Mucosa of stomach (tissue), 1 donor: Measurements from ENCODE around the gene C1orf210.

ENCODE experiments used
- H3K27me3 ChIP-seq: one replicate; pipeline ENCODE4 v1.7.0; 2013; ENCODE audit warnings: mild to moderate bottlenecking, low read length; ENCODE audit not compliant: control insufficient read depth, insufficient read depth
- H3K36me3 ChIP-seq: one replicate; pipeline ENCODE4 v1.7.0; 2013; ENCODE audit warnings: low read length; ENCODE audit not compliant: control insufficient read depth, insufficient read depth
- H3K4me1 ChIP-seq: one replicate; pipeline ENCODE4 v1.7.0; 2013; ENCODE audit warnings: mild to moderate bottlenecking, low read length; ENCODE audit not compliant: control insufficient read depth, insufficient read depth
- H3K4me3 ChIP-seq: one replicate; pipeline ENCODE4 v1.7.0; 2013; ENCODE audit warnings: low read length
- H3K9ac ChIP-seq: one replicate; pipeline ENCODE4 v1.7.0; 2013; ENCODE audit warnings: mild to moderate bottlenecking, low read length, moderate library complexity
- H3K9me3 ChIP-seq: one replicate; pipeline ENCODE4 v1.7.0; 2013; ENCODE audit warnings: mild to moderate bottlenecking, low read length, moderate library complexity; ENCODE audit not compliant: control insufficient read depth
- donor health status: Pancreatic carcinoma.

The C1orf210 gene

DNA sequence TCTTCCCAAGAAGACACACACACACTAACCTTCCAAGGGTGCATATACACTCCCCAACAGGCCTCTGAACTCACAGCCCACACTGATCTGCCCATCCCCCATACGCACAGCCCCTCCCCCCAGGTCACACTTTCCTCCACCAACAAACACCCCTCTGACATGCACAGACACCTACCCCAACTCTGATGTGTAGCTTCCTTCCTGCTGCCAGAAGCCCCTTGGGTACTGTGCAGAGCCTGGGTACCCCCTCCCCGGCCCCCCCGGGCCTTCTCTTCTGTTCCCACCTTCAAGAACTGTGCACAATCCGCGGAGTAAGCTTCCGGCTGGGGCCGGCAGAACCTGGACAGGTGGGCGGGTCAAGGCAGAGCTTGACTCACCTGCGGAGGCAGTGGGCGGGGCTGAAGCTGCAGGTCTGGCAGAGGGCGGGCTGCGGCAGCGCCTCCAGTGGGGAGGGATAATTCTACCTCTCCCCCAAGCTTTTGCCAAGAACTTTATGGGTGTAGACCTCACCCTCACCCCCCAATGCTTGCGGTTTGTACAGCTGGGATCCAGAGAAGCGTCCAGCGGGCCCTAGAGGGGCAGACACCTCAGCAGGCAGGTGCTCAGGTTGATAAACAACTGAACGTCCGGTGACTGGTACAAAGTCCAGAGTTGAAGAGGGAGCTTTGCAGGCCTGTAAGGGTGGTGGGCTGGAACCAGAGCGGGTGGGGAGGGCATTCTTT is at the start of gene C1orf210:
Gene C1orf210 (minus strand): TSS at position 313 of the 722 bp plus-strand sequence. CDS start 2,311 bp downstream, outside the sequence.
- H3K4me3 ChIP-seq = peak within 1 kb of the TSS; percentile 96
- H3K36me3 ChIP-seq = no peaks in the 10 kb centered on the region
- H3K27me3 ChIP-seq = peaks cover 6% of the 10 kb centered on the region
- peaks cover 42% of the 10 kb centered on the region for H3K4me1 ChIP-seq
- no peaks in the 10 kb centered on the region for H3K9me3 ChIP-seq
- H3K9ac ChIP-seq = peak within 1 kb of the TSS; percentile 84

DNA sequence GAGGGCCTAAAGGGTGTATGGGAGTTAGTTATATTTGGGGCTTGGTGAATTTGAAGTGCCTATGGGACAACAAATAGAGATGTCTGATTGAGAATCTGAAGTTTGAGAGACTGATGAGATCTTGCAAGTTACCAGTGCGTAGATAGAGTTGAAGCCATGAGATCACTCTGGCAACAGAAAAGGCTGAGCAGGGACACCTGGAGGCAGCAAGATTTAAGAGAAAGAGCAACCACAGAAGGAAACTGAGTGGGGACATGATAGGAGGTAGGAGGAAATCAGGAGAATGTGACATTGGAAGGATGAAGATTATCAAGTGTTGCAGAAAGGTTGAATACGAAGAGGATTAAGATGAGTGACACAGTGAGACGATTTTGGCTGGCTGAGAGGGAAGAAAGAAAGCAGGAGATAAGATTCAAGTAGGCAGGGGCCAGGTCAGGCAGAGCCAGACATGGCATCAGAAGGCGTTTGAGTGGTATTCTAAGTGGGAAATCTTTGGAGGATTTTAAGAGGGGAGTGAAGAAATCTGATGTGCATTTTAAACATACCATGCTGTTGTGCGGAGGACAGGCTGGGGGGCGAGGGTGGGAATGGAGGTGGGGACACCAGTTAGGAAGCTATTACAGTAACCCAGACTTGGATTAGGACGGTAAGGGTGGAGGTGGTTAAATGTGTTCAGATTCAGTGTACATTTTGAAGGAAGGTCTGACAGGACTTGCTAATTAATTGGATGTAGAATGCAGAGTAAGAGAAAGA is 49.2 kb upstream of the C1orf210 start:
- no peaks in the 10 kb centered on the region for H3K27me3 ChIP-seq
- H3K36me3 ChIP-seq = no peaks in the 10 kb centered on the region
- H3K4me1 ChIP-seq = peaks cover 13% of the 10 kb centered on the region
- no peak overlapping the region for H3K9ac ChIP-seq
- no peaks in the 10 kb centered on the region for H3K9me3 ChIP-seq
- no peak overlapping the region for H3K4me3 ChIP-seq

DNA sequence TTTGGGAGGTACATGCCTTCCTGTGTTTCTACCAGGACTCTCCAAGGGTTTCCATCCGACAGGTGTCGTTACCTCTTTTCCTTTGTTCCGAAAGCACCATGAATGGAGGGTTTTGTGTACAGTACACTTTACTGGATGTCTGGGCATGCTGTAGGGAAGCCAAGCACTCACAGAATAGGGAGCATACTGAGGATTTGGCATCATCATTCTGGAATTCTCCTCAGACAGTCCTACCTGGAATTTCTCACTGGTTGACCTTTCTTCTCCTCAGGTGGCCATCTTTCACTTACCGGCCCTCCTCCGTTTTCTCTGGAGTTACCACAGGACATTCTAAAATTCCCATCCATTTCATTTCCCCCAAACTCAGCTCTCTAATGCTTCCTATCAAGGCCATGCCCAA is 46.3 kb upstream of the C1orf210 start:
- Histone ChIP-seq H3K4me3 (no peak overlapping the region), H3K9me3 (no peaks in the 10 kb centered on the region), H3K4me1 (peaks cover 21% of the 10 kb centered on the region), H3K9ac (no peak overlapping the region), H3K36me3 (no peaks in the 10 kb centered on the region), H3K27me3 (no peaks in the 10 kb centered on the region)

DNA sequence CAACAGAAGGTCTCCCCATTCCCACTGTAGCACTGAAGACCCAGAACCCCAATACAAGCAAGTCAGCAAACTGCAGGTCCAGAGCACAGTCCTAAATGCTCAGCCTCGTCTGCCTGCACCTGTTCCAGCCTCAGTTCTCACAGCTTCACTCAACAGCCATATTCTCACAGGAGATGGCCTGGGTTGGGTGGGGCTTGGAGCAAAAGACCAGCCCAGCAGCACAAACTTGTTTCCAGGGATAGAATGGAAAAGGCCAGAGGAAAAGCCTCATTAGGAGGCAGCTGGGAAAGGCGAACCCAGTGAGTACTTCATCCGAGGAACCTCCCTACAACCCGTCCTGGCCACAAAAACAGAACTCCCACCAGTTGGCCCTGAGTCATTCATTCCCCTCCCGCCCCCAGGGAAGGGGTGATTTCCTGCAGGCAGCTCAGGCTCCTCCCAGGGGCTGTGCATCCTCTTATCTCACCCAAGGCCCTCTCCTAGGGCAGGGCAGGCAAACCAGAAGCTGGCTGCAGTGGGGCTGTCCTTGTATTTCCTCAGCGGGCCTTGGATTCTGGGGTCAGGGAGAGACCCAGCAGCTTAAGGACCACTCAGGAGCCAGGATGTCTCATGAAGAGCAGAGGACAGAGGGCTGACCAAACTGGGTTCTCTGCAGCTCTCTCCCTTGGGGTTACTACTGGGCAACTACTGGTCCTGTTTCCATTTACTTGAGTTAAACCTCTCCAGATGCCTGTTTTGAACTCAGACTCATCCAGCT is 44.8 kb upstream of the C1orf210 start:
- no peak overlapping the region for H3K9ac ChIP-seq
- H3K9me3 ChIP-seq = no peaks in the 10 kb centered on the region
- H3K4me3 ChIP-seq = no peak overlapping the region
- no peaks in the 10 kb centered on the region for H3K36me3 ChIP-seq
- no peaks in the 10 kb centered on the region for H3K27me3 ChIP-seq
- peaks cover 21% of the 10 kb centered on the region for H3K4me1 ChIP-seq

DNA sequence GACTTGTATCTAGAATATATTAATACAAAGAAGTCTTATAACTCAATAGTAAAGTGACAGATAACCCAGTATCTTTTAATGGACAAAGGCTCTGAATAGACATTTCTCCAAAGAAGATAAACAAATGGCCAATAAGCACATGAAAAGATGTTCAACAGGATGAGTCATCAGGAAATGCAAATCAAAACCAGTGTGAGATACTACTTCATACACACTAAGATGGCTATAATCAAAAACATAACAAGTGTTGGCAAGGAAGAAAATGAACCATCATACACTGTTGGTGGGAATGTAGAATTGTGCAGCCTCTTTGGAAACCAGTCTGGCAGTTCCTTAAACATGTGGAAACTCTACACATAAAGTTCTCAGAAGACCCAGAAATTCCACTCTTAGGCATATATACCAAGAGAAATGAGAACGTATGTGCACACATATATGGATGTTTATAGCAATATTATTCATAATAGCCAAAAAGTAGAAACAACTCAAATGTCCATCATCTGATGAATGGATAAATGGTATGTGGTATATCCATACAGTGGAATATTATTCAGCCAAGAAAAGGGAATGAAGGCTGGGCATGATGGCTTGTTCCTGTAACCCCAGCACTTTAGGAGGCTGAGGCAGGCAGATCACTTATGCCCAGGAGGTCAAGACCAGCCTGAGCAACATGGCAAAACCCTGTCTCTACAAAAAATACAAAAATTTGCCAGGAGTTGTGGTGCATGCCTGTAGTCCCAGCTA is 42.3 kb upstream of the C1orf210 start:
- Histone ChIP-seq H3K4me3 (no peak overlapping the region), H3K9ac (no peak overlapping the region), H3K36me3 (no peaks in the 10 kb centered on the region), H3K27me3 (no peaks in the 10 kb centered on the region), H3K9me3 (no peaks in the 10 kb centered on the region), H3K4me1 (peaks cover 21% of the 10 kb centered on the region)

DNA sequence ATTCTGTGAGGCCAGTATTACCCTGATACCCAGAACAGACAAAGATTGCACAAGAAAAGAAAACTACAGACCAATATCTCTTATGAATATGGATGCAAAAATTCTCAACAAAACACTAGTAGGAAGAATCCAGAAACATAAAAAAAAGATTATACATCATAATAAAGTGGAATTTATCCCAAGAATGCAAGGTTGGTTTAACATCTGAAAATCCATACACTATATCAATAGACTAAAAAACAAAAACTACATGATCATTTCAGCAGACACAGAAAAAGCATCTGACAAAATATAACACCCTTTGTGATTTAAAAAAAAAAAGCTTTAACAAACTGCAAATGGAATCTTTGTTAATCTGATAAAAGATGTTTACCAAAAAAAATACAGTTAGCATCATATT is 40.0 kb upstream of the C1orf210 start:
- no peak overlapping the region for H3K4me3 ChIP-seq
- peaks cover 15% of the 10 kb centered on the region for H3K4me1 ChIP-seq
- no peaks in the 10 kb centered on the region for H3K27me3 ChIP-seq
- H3K9me3 ChIP-seq = no peaks in the 10 kb centered on the region
- H3K9ac ChIP-seq = no peak overlapping the region
- H3K36me3 ChIP-seq = no peaks in the 10 kb centered on the region

DNA sequence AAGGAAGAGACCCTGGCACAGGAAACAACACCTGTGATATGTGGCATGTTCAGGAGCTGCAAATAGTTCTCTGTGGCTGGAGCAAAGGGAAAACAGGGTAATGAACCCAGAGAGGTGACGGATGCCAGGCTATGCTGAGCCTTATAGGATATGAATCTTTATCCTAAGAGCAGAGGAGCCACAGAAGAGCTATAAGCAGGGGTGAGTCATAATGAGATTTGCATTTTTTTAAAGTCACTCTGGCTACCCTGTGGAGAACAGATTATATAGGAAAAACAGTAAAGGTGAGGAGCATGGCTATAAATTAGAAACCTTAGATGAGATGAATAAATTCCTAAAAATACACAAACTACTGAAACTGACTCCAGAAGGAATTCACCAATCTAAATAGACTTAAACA is 39.4 kb upstream of the C1orf210 start:
- Histone ChIP-seq H3K27me3 (no peaks in the 10 kb centered on the region), H3K4me1 (peaks cover 9% of the 10 kb centered on the region), H3K9me3 (no peaks in the 10 kb centered on the region), H3K9ac (no peak overlapping the region), H3K36me3 (no peaks in the 10 kb centered on the region), H3K4me3 (no peak overlapping the region)

DNA sequence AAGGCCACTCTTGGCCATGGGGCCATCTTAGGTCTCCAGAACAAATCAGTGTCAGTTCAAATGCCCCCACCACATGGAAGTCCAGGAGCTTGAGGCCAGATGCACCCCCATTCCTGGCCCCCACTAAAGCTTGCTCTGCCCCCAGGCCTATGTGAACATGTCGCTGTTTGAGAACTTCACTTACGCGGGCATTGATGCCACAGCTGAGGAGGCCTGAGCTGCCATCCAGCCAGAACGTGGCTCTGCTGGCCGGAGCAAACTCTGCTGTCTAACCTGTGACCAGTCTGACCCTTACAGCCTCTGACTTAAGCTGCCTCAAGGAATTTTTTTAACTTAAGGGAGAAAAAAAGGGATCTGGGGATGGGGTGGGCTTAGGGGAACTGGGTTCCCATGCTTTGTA is 37.1 kb upstream of the C1orf210 start:
- Histone ChIP-seq H3K4me1 (no peaks in the 10 kb centered on the region), H3K36me3 (no peaks in the 10 kb centered on the region)

DNA sequence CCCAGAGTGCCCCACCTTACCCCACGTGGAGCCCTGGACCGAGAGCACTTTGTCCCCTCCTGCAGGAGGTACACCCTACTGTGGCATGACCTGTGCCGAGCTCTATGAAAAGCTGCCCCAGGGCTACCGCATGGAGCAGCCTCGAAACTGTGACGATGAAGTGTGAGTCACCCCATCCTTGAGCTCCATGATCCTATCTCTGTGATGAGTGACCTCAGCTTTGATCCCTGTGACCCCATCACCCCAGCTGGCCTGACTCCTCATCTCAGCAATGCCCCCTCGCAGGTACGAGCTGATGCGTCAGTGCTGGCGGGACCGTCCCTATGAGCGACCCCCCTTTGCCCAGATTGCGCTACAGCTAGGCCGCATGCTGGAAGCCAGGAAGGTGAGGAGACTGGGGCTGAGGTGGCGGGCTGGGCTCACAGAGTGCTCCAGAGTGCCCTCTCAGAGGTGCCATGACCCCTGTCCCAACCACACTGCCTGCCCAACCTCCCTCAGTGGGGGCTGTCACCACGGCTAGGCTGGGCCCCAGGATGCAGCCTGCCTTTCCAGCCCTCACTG is 36.0 kb upstream of the C1orf210 start:
- Histone ChIP-seq H3K9ac (no peak overlapping the region), H3K27me3 (no peaks in the 10 kb centered on the region), H3K4me3 (no peak overlapping the region), H3K4me1 (no peaks in the 10 kb centered on the region), H3K9me3 (no peaks in the 10 kb centered on the region), H3K36me3 (no peaks in the 10 kb centered on the region)

More for the DNA sequence above, 37.1 kb upstream of the C1orf210 start:
- Histone ChIP-seq H3K27me3 (no peaks in the 10 kb centered on the region), H3K9me3 (no peaks in the 10 kb centered on the region), H3K9ac (no peak overlapping the region), H3K4me3 (no peak overlapping the region)

DNA sequence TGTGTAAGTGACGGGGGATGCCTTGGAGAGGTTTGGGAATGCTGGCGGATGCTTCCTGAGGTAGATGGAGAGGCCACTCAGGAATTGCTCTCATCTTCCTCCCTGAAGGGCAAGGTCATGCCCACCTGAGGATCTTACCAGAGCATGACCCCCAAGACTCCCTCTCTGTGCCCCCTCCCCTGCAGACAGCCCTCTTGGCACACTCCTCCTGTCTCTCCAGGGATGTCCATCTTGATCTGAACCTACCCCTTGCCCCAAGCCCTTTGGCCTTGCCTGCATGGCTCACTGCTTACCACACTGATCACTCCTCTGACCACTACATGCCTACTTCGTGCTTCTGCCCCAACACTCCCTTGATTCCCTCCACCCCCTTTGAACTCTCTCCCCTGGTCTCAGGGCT is 34.4 kb upstream of the C1orf210 start:
- Histone ChIP-seq H3K4me1 (no peaks in the 10 kb centered on the region), H3K36me3 (no peaks in the 10 kb centered on the region), H3K4me3 (no peak overlapping the region), H3K27me3 (no peaks in the 10 kb centered on the region), H3K9me3 (no peaks in the 10 kb centered on the region), H3K9ac (no peak overlapping the region)

DNA sequence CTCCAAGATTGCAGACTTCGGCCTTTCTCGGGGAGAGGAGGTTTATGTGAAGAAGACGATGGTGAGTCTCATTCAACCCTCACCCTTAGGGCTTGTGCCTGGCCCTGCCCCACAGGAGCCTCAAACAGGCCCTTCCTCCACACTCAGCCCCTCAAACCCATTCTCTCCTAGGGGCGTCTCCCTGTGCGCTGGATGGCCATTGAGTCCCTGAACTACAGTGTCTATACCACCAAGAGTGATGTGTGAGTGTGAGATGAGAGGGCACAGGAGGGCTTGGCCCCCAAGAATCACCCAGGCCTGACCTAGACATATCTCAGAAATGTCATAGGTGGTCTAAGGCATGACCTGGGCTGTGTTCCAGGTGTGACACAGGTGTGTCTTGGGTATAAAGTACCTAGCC is 33.9 kb upstream of the C1orf210 start:
- Histone ChIP-seq H3K4me1 (peaks cover under 1% of the 10 kb centered on the region), H3K9ac (no peak overlapping the region), H3K4me3 (no peak overlapping the region), H3K9me3 (no peaks in the 10 kb centered on the region), H3K27me3 (no peaks in the 10 kb centered on the region), H3K36me3 (no peaks in the 10 kb centered on the region)
